Osteoblast (primary cell): ENCODE measurements around the gene CPN2. TPM values are rescaled to one million over a fixed set of nuclear protein-coding genes. Genes with fewer than 3 reads are reported as not detected.

ENCODE experiments used
- DNase-seq: peaks from one replicate; pipeline ENCODE4 v3.0.0; 2011; ENCODE audit warnings: low spot score, mixed read lengths; ENCODE audit not compliant: insufficient read length; ENCODE audit errors: missing footprints
- H2AFZ ChIP-seq: 2 replicates; pipeline ENCODE4 v1.6.0; 2011; ENCODE audit warnings: mild to moderate bottlenecking, low read length
- H3K27ac ChIP-seq: 2 replicates; pipeline ENCODE4 v1.5.1; 2011; ENCODE audit warnings: mild to moderate bottlenecking, low read depth, low read length, moderate library complexity
- H3K27me3 ChIP-seq: 2 replicates; pipeline ENCODE4 v1.6.0; 2012; ENCODE audit warnings: mild to moderate bottlenecking, control low read depth, inconsistent platforms, low read length, moderate library complexity; ENCODE audit not compliant: insufficient read depth
- H3K36me3 ChIP-seq: 2 replicates; pipeline ENCODE4 v1.5.1; 2011; ENCODE audit warnings: mild to moderate bottlenecking, low read length, control low read depth, moderate library complexity; ENCODE audit not compliant: insufficient read depth
- H3K4me1 ChIP-seq: 2 replicates; pipeline ENCODE4 v1.5.1; 2011; ENCODE audit warnings: mild to moderate bottlenecking, low read length, control low read depth, moderate library complexity; ENCODE audit not compliant: insufficient read depth
- H3K4me2 ChIP-seq: 2 replicates; pipeline ENCODE4 v1.6.0; 2011; ENCODE audit warnings: mild to moderate bottlenecking, low read length; ENCODE audit not compliant: insufficient read depth
- H3K4me3 ChIP-seq: fragments of 200-600 bp; sonication (generic); 3 replicates; pipeline ENCODE4 v1.5.1; 2012; ENCODE audit warnings: mild to moderate bottlenecking, low read length, inconsistent platforms; ENCODE audit not compliant: insufficient read depth
- H3K79me2 ChIP-seq: 2 replicates; pipeline ENCODE4 v1.6.0; 2012; ENCODE audit warnings: mild to moderate bottlenecking, low read length, control low read depth, inconsistent platforms; ENCODE audit not compliant: insufficient read depth
- H3K9me3 ChIP-seq: 2 replicates; pipeline ENCODE4 v1.5.1; 2011; ENCODE audit warnings: low read depth, low read length, control low read depth
- H4K20me1 ChIP-seq: 2 replicates; pipeline ENCODE4 v1.6.0; 2012; ENCODE audit warnings: mild to moderate bottlenecking, low read length, control low read depth; ENCODE audit not compliant: insufficient read depth
- CTCF ChIP-seq: IDR thresholded peaks from 2 replicates; pipeline ENCODE4 v1.5.1; 2011; ENCODE audit warnings: mild to moderate bottlenecking, low read depth, low read length, moderate library complexity; ENCODE audit errors: extremely low read depth
- total RNA-seq: library from RNA; depleted of rRNA; stranded (reverse); fragments of >200 nt; gene quantifications from 2 replicates; pipeline ENCODE4 v1.2.3, GENCODE V29; 2012

The CPN2 gene
- total RNA-seq, 1 donor = under 0.01 TPM

- Histone ChIP-seq H3K79me2 (no peaks in the 10 kb centered on the region), H3K4me1 (no peaks in the 10 kb centered on the region), H3K4me2 (no peak overlapping the region), H2AFZ (no peak overlapping the region), H3K27ac (no peak overlapping the region), H3K27me3 (no peaks in the 10 kb centered on the region), H3K9me3 (no peaks in the 10 kb centered on the region), H4K20me1 (no peaks in the 10 kb centered on the region), H3K36me3 (no peaks in the 10 kb centered on the region), H3K4me3 (no peak overlapping the region)
- no peak for DNase-seq
- no peak for TF ChIP-seq CTCF
These were observed 1.6 kb upstream of the CPN2 start for GRCh38 chr3:194352667-194353246.

- no peaks in the 10 kb centered on the region for H3K9me3 ChIP-seq
- H3K36me3 ChIP-seq = no peaks in the 10 kb centered on the region
- no peak overlapping the region for H2AFZ ChIP-seq
- no peak overlapping the region for H3K4me2 ChIP-seq
- H3K4me1 ChIP-seq = no peaks in the 10 kb centered on the region
- H3K79me2 ChIP-seq = no peaks in the 10 kb centered on the region
- DNase-seq = no peak
- no peak for TF ChIP-seq CTCF
- no peak overlapping the region for H3K4me3 ChIP-seq
- H4K20me1 ChIP-seq = no peaks in the 10 kb centered on the region
- H3K27me3 ChIP-seq = no peaks in the 10 kb centered on the region
- H3K27ac ChIP-seq = no peak overlapping the region
These were observed 916 bp upstream of the CPN2 start for GRCh38 chr3:194351952-194352536.

- no peak overlapping the region for H2AFZ ChIP-seq
- H3K4me2 ChIP-seq = peak overlapping the region; percentile 9
- H3K4me1 ChIP-seq = peaks cover 3% of the 10 kb centered on the region
- H3K27me3 ChIP-seq = no peaks in the 10 kb centered on the region
- H3K36me3 ChIP-seq = no peaks in the 10 kb centered on the region
- DNase-seq = peak; percentile 31
- peak overlapping the region; percentile 40 for H3K27ac ChIP-seq
- H3K79me2 ChIP-seq = no peaks in the 10 kb centered on the region
- no peaks in the 10 kb centered on the region for H3K9me3 ChIP-seq
- no peak overlapping the region for H3K4me3 ChIP-seq
- no peak for TF ChIP-seq CTCF
- no peaks in the 10 kb centered on the region for H4K20me1 ChIP-seq
These were observed 429 bp downstream of the CPN2 start for GRCh38 chr3:194350726-194351071.

GRCh38 chr3:194348354-194348753, 2.8 kb downstream of the CPN2 start:
- TF ChIP-seq CTCF = no peak
- Histone ChIP-seq H3K4me2 (no peak overlapping the region), H3K9me3 (no peaks in the 10 kb centered on the region), H3K79me2 (no peaks in the 10 kb centered on the region), H3K27ac (no peak overlapping the region), H3K4me1 (peaks cover 3% of the 10 kb centered on the region), H3K4me3 (no peak overlapping the region), H3K27me3 (peaks cover 3% of the 10 kb centered on the region), H2AFZ (no peak overlapping the region), H3K36me3 (no peaks in the 10 kb centered on the region), H4K20me1 (no peaks in the 10 kb centered on the region)
- DNase-seq = peak; percentile 69
